Astrocyte of the spinal cord (primary cell): ENCODE data around the gene ZDHHC17.
A peak's percentile ranks its signal among the peaks of the same experiment; 100 is the strongest.

Experiments
- DNase-seq: peaks from one replicate; pipeline ENCODE4 v3.0.0; 2011; ENCODE audit warnings: low read depth, low spot score
- H3K4me3 ChIP-seq: 2 replicates; pipeline ENCODE4 v1.5.1; 2011; ENCODE audit warnings: low read depth, mild to moderate bottlenecking, low read length, moderate library complexity
- in situ Hi-C: cut with HindIII; loops from 2 replicates; pipeline ENCODE4 v1.10.0; 2017; ENCODE audit warnings: low sequenced_read_pairs
- TF ChIP-seq, protein P1 (sequence below): IDR thresholded peaks from 2 replicates; pipeline ENCODE4 v1.5.1; 2012; ENCODE audit warnings: low read depth, mild to moderate bottlenecking, low read length, inconsistent platforms

The ZDHHC17 gene

DNA sequence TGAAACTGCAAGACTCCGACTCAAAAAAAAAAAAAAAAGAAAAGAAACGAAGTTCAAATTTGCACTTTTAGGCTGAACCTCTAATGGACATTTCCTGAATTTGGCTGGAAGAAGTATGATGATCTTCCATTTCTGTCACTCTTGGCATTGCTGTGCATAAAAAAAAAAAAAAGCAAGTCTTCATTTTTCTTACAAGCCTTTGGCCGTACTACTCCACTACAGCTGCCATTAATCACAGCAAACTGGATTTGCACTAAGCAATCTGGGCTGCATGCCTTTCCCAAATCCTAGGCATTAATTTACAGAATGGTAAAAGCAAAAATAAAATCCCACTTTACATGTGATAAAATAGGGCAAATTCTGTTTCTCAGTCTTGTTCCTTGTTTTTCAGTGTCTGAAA, 107.8 kb downstream of the ZDHHC17 start:
- H3K4me3 ChIP-seq = no peak overlapping the region
- TF ChIP-seq, protein P1, sequence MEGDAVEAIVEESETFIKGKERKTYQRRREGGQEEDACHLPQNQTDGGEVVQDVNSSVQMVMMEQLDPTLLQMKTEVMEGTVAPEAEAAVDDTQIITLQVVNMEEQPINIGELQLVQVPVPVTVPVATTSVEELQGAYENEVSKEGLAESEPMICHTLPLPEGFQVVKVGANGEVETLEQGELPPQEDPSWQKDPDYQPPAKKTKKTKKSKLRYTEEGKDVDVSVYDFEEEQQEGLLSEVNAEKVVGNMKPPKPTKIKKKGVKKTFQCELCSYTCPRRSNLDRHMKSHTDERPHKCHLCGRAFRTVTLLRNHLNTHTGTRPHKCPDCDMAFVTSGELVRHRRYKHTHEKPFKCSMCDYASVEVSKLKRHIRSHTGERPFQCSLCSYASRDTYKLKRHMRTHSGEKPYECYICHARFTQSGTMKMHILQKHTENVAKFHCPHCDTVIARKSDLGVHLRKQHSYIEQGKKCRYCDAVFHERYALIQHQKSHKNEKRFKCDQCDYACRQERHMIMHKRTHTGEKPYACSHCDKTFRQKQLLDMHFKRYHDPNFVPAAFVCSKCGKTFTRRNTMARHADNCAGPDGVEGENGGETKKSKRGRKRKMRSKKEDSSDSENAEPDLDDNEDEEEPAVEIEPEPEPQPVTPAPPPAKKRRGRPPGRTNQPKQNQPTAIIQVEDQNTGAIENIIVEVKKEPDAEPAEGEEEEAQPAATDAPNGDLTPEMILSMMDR = no peak
- no peak for DNase-seq
- in situ Hi-C loops = no loop called here

DNA sequence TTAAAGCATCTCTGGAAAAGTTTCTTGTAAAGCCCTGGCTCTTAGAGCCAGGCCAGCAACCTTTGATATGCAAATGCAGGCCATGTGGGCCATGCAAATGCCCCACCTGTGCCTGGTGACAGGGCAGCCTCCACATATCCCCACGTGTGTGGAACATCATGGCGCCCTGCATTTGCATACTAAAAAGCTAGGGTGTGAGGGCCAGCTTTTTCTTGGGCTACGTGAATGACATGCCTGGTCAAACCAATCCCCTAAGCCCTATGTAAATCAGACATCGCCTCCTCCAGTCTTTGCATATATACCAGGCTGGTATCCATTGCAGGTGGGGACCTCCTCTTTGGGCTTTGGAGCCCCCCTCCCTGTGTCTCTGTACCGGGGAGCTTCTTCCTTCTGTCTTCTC, 108.5 kb downstream of the ZDHHC17 start:
- in situ Hi-C loops = no loop called here
- DNase-seq = no peak
- H3K4me3 ChIP-seq = no peak overlapping the region
- TF ChIP-seq, protein P1 = no peak

DNA sequence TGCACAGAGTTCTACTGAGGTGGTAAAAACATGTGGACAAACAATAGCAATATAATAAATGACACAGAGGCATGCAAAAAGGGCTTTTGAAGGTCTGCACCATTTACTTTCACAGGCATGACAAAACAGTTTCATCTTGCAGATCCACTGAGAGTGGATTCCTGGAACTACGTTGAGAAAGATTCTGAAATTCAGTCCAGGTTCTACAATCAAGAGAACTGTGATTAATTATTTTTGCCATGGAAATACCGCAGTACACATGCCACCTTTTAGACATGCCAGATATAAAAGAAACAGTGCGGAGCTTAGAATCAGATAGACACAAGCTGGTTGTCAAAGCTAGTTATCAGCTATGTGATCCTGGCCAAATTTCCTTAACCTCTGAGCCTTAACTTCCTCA, 110.1 kb downstream of the ZDHHC17 start:
- DNase-seq = no peak
- in situ Hi-C loops = no loop called here

DNA sequence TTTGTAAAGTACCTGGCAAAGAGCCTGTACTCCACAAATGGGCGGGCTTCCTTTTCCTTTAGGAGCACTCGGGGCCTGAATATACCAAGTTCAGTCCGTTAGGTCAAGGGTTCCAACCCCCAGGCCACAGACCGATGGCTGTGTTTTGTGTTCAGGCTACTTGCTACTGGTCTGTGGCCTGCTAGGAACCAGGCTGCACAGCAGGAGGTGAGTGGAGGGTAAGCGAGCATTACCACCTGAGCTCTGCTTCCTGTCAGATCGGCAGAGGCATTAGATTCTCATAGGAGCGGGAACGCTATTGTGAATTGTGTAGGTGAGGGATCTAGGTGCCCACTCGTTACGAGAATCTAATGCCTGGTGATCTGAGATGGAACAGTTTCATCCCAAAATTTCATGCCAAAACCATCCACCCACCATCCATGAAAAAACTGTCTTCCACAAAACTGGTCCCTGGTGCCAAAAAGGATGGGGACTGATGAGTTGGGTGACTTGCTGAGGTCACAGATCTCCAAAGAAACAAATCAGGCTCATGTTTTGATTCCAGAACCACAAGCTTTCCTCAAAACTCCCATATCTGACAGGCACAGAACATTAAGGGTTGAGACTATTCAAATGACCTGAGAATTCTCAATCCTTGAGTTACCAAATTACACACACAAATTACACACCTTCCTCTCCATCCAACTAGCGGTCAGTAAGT, 110.7 kb downstream of the ZDHHC17 start:
- TF ChIP-seq, protein P1 = no peak
- in situ Hi-C loops = no loop called here
- no peak for DNase-seq
- H3K4me3 ChIP-seq = no peak overlapping the region

More for the DNA sequence above, 110.1 kb downstream of the ZDHHC17 start:
- no peak overlapping the region for H3K4me3 ChIP-seq
- TF ChIP-seq, protein P1 = no peak

DNA sequence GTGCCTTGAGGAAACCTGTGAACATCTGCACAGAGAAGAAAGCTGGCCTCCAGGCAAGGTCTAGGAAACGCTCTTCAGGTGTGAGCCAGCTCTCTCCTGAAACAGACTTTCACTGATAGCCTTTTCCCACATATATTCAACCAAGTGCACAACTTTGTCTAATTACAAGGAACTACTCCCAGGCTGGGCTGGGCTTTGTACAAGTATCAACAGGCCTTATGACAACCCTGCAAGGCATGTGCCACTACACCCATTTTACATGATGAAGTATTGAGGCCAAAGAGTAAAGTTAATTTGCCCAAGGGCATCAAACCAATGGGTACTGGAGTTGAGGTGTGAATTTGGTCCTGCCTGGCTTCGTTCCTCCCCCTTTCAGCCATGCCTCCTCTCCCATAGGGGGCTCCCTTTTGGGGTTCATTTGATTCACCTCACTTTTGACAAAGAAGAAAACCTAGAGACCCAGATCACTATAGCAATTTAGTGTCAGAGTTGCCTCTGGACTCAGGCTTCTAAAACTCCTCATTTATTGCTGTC, 112.8 kb downstream of the ZDHHC17 start:
- no peak overlapping the region for H3K4me3 ChIP-seq
- TF ChIP-seq, protein P1 = no peak
- in situ Hi-C loops = no loop called here
- DNase-seq = no peak

DNA sequence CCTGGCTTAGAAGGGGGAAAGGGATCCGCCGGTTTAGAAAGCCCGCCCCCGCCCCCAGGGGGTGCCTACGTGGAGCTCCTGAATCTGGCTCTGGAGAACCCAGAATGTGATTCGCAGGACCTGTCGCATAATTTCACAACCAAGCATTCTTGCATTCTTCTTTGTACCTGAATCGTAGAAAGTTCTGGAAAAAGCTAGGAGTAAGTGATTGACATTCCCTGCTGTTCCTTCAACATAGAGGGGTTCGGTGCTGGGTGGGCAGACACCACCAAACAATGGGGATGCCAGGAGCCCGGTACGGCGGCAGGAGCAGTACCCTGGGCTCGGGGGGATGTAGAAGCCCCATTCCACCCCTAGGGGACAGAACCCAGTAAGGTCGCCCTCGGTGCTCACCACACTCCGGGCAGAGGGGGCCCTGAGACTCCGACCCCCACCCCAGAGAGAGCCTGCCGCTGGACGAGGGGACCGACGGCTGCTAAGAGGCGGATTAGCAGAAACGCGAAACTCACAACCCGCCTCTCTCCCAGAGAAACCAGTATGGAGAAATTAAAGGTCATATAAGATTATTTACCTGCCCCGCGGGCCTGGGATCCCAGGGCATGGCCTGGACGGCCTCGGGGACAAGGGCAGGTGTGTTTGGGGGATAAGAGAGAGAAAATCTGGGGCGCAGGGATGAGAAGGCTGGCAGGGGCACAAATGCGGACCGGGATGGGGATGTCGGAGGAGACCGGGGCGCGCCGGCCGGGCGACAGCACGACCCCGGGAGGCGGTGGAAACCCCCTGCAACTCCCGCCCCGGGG, 114.4 kb downstream of the ZDHHC17 start:
- DNase-seq = peak; percentile 30
- TF ChIP-seq, protein P1 = peak; percentile 19
- H3K4me3 ChIP-seq = peak overlapping the region; percentile 80
- in situ Hi-C loops = no loop called here
